Panc1 (cell line): ENCODE results near the gene SLC25A12. TPM values are rescaled to one million over a fixed set of nuclear protein-coding genes. Genes with fewer than 3 reads are reported as not detected.

Source experiments
- ATAC-seq: fragments of 200-7000 bp; cut with Tn5 transposase; 2 replicates; pipeline ENCODE4 v1.9.1; 2020; ENCODE audit warnings: mild to moderate bottlenecking, moderate library complexity
- BruUV-seq: library from RNA; stranded (reverse); fragments of 400-500 nt; replicated peaks from 2 replicates; lab custom pipeline; 2021; lab: Mats Ljungman, UMichigan
- CTCF ChIA-PET: fragments of 300-600 bp; sonication (Branson Sonifier 250); formaldehyde crosslinking; loops from one replicate; lab custom pipeline; 2022; ENCODE audit warnings: antibody characterized with exemption; lab: Charles Lee
- POLR2A ChIA-PET: fragments of 300-600 bp; sonication (Branson Sonifier 250); formaldehyde crosslinking; loops from one replicate; lab custom pipeline; 2022; ENCODE audit warnings: antibody characterized with exemption; lab: Charles Lee
- DNase-seq: peaks from one replicate; pipeline ENCODE4 v3.0.0-alpha.2; 2010; ENCODE audit warnings: low read depth, low spot score
- H3K27ac ChIP-seq: 2 replicates; pipeline ENCODE4 v1.5.1; 2011; ENCODE audit warnings: mild to moderate bottlenecking, low read length, inconsistent platforms
- H3K27me3 ChIP-seq: fragments of 200-500 bp; sonication (Bioruptor generic); 2 replicates; pipeline ENCODE4 v1.6.0; 2014; ENCODE audit warnings: low read length, inconsistent platforms; ENCODE audit not compliant: control insufficient read depth, insufficient read depth
- H3K36me3 ChIP-seq: fragments of 200-500 bp; sonication (Bioruptor generic); 2 replicates; pipeline ENCODE4 v1.5.1; 2014; ENCODE audit warnings: inconsistent platforms, mild to moderate bottlenecking, low read length, moderate library complexity; ENCODE audit not compliant: control insufficient read depth, insufficient read depth
- H3K4me1 ChIP-seq: 2 replicates; pipeline ENCODE4 v1.5.1; 2011; ENCODE audit warnings: inconsistent platforms, mild to moderate bottlenecking, low read length, moderate library complexity; ENCODE audit not compliant: control insufficient read depth, insufficient read depth
- H3K4me3 ChIP-seq, 2 experiments: 2 replicates each; pipeline ENCODE4 v1.5.1; 2011 to 2012; ENCODE audit warnings: low read depth in 2 of 2, low read length in 2 of 2, mild to moderate bottlenecking in 2 of 2, inconsistent platforms in 1 of 2, moderate library complexity in 1 of 2
- H3K9me3 ChIP-seq: fragments of 200-500 bp; sonication (Bioruptor generic); 2 replicates; pipeline ENCODE4 v1.5.1; 2014; ENCODE audit warnings: low read depth, mild to moderate bottlenecking, inconsistent platforms, low read length, moderate library complexity; ENCODE audit not compliant: control insufficient read depth, insufficient read depth
- CTCF ChIP-seq: fragments of 450-650 bp; IDR thresholded peaks from 2 replicates; pipeline ENCODE4 v1.5.1; 2017; ENCODE audit warnings: mild to moderate bottlenecking
- POLR2AphosphoS5 ChIP-seq: IDR thresholded peaks from 2 replicates; pipeline ENCODE4 v1.6.1; 2012; ENCODE audit warnings: mild to moderate bottlenecking, low read depth, low read length, moderate library complexity
- REST ChIP-seq, 2 experiments: IDR thresholded peaks; 2 replicates each; pipeline ENCODE4 v1.6.1; 2011 to 2012; ENCODE audit warnings: low read depth in 2 of 2, control low read depth in 1 of 2, low read length in 1 of 2, mild to moderate bottlenecking in 1 of 2, moderate library complexity in 1 of 2; ENCODE audit not compliant: insufficient read depth in 1 of 2
- SIN3A ChIP-seq: IDR thresholded peaks from 2 replicates; pipeline ENCODE4 v1.6.1; 2012; ENCODE audit warnings: low read depth, mild to moderate bottlenecking, low read length, moderate library complexity, borderline replicate concordance; ENCODE audit not compliant: insufficient read depth
- TCF7L2 ChIP-seq: IDR thresholded peaks from 2 replicates; pipeline ENCODE4 v1.6.1; 2011; ENCODE audit warnings: mild to moderate bottlenecking, low read depth, low read length, inconsistent platforms
- in situ Hi-C: cut with HindIII; loops from 2 replicates; pipeline ENCODE4 v1.10.0; 2016; ENCODE audit warnings: low sequenced_read_pairs, low pct_unique_long_range_greater_than_20kb
- intact Hi-C: fragments of 100-400 bp; cut with micrococcal nuclease; formaldehyde crosslinking; loops from one replicate; pipeline ENCODE4 v1.10.0; 2022; ENCODE audit not compliant: unreplicated experiment
- total RNA-seq: library from RNA; stranded (reverse); gene quantifications from one replicate; pipeline ENCODE4 v1.2.1, GENCODE V29; 2021; ENCODE audit not compliant: unreplicated experiment

Gene SLC25A12
- total RNA-seq, 1 experiment from 2014 or later: 17.8 TPM

- DNase-seq (no peak), ATAC-seq (no peak)
- ChIA-PET POLR2A (no interaction called here), CTCF (no interaction called here)
- no peaks in the 10 kb centered on the region for H3K36me3 ChIP-seq
- no peaks in the 10 kb centered on the region for H3K27me3 ChIP-seq
- TF ChIP-seq POLR2AphosphoS5 (no peak), TCF7L2 (no peak), CTCF (no peak), REST (IDR thresholded peaks at IDR 0.05; ENCODE audit: insufficient read depth in 1 of 2, low read depth in 2 of 2, low read length in 1 of 2) (no peak), SIN3A (no peak)
- no TSS peak for BruUV-seq
- H3K4me3 ChIP-seq: no peak overlapping the region
- in situ Hi-C loops (no loop called here), intact Hi-C loops (no loop called here)
- no peak overlapping the region for H3K27ac ChIP-seq
- H3K9me3 ChIP-seq: no peaks in the 10 kb centered on the region
- no peaks in the 10 kb centered on the region for H3K4me1 ChIP-seq
These were observed 47.1 kb downstream of the SLC25A12 start for GRCh38 chr2:171846894-171847293.

GRCh38 chr2:171841996-171842395 is 52.0 kb downstream of the SLC25A12 start:
- in situ Hi-C loops (no loop called here), intact Hi-C loops (no loop called here)
- Histone ChIP-seq H3K36me3 (no peaks in the 10 kb centered on the region), H3K4me1 (no peaks in the 10 kb centered on the region), H3K27me3 (no peaks in the 10 kb centered on the region), H3K4me3 (no peak overlapping the region), H3K27ac (no peak overlapping the region), H3K9me3 (no peaks in the 10 kb centered on the region)
- no peak for DNase-seq
- ATAC-seq: no peak
- TF ChIP-seq SIN3A: no peak
- no peak for TF ChIP-seq REST (IDR thresholded peaks at IDR 0.05; ENCODE audit: insufficient read depth in 1 of 2, low read depth in 2 of 2, low read length in 1 of 2)
- TF ChIP-seq POLR2AphosphoS5: no peak
- TF ChIP-seq CTCF: no peak
- TF ChIP-seq TCF7L2: no peak
- ChIA-PET POLR2A (no interaction called here), CTCF (no interaction called here)
- BruUV-seq: no TSS peak
